MG63 (cell line): ENCODE data around the gene ERICH4. TPM values are rescaled to one million over a fixed set of nuclear protein-coding genes. Genes with fewer than 3 reads are reported as not detected.
"Not testable (repeated sequence)": the region's sequence is repeated elsewhere in the genome, so short reads cannot be mapped to it uniquely, and the experiment has no call there.

ENCODE experiments used
- DNase-seq: peaks from one replicate; pipeline ENCODE4 v3.0.0-alpha.2; 2020
- H3K27me3 ChIP-seq: fragments of 250-450 bp; sonication (Bioruptor Pico); 2 replicates; pipeline ENCODE4 v1.5.1; 2020; ENCODE audit warnings: mild to moderate bottlenecking, moderate library complexity
- H3K36me3 ChIP-seq: fragments of 250-450 bp; sonication (Bioruptor Pico); 2 replicates; pipeline ENCODE4 v1.5.1; 2020; ENCODE audit warnings: mild to moderate bottlenecking, moderate library complexity
- H3K4me3 ChIP-seq: fragments of 250-450 bp; sonication (Bioruptor Pico); 2 replicates; pipeline ENCODE4 v1.5.1; 2020; ENCODE audit warnings: mild to moderate bottlenecking, moderate library complexity
- H3K9me3 ChIP-seq: fragments of 250-450 bp; sonication (Bioruptor Pico); 2 replicates; pipeline ENCODE4 v1.5.1; 2020; ENCODE audit warnings: mild to moderate bottlenecking, moderate library complexity
- total RNA-seq: library from RNA; depleted of rRNA; stranded (reverse); fragments of >200 nt; shearing (Covaris generic); gene quantifications from 2 replicates; pipeline ENCODE4 v1.2.3, GENCODE V29; 2014; ENCODE audit warnings: low replicate concordance

ERICH4 gene
- total RNA-seq, 1 experiment from 2014 or later, result not detected

- DNase-seq, result no peak
- 0 out of 2 replicates have a peak, but pooled peaks cover 2% of the 10 kb centered on the region for H3K9me3 ChIP-seq
- peaks cover 28% of the 10 kb centered on the region for H3K27me3 ChIP-seq
- H3K4me3 ChIP-seq, result no peak overlapping the region
- no peaks in the 10 kb centered on the region for H3K36me3 ChIP-seq
These were observed 978 bp downstream of the ERICH4 start for GRCh38 chr19:41443813-41444455.

GRCh38 chr19:41445575-41445974 is 2.6 kb downstream of the ERICH4 start:
- no peak for DNase-seq
- 0 out of 2 replicates have a peak, but pooled peaks cover 2% of the 10 kb centered on the region for H3K9me3 ChIP-seq
- no peak overlapping the region for H3K4me3 ChIP-seq

GRCh38 chr19:41447732-41448332 is 4.9 kb downstream of the ERICH4 start:
- peaks cover 31% of the 10 kb centered on the region for H3K27me3 ChIP-seq
- H3K4me3 ChIP-seq, result no peak overlapping the region
- 0 out of 2 replicates have a peak, but pooled peaks cover 2% of the 10 kb centered on the region for H3K9me3 ChIP-seq
- no peak for DNase-seq
- no peaks in the 10 kb centered on the region for H3K36me3 ChIP-seq

More at GRCh38 chr19:41445575-41445974, 2.6 kb downstream of the ERICH4 start:
- no peaks in the 10 kb centered on the region for H3K36me3 ChIP-seq
- peaks cover 31% of the 10 kb centered on the region for H3K27me3 ChIP-seq

GRCh38 chr19:41449079-41449864 is 6.3 kb downstream of the ERICH4 start:
- H3K36me3 ChIP-seq, result no peaks in the 10 kb centered on the region
- H3K4me3 ChIP-seq, result no peak overlapping the region
- DNase-seq, result peak; percentile 68
- 0 out of 2 replicates have a peak, but pooled peaks cover 3% of the 10 kb centered on the region for H3K9me3 ChIP-seq
- H3K27me3 ChIP-seq, result peaks cover 28% of the 10 kb centered on the region

- DNase-seq, result no peak
- Histone ChIP-seq H3K27me3 (peaks cover 26% of the 10 kb centered on the region), H3K4me3 (no peak overlapping the region), H3K36me3 (no peaks in the 10 kb centered on the region), H3K9me3 (0 out of 2 replicates have a peak, but pooled peaks cover 5% of the 10 kb centered on the region)
These were observed 6.9 kb downstream of the ERICH4 start for GRCh38 chr19:41449865-41450178.

- Histone ChIP-seq H3K36me3 (no peaks in the 10 kb centered on the region), H3K9me3 (peaks cover 18% of the 10 kb centered on the region)
These were observed 9.8 kb downstream of the ERICH4 start for GRCh38 chr19:41452584-41453275.

GRCh38 chr19:41455936-41456335 is 13.0 kb downstream of the ERICH4 start:
- H3K4me3 ChIP-seq, result no peak overlapping the region
- H3K27me3 ChIP-seq, result peaks cover 30% of the 10 kb centered on the region
- DNase-seq, result no peak

More at GRCh38 chr19:41452584-41453275, 9.8 kb downstream of the ERICH4 start:
- no peak for DNase-seq
- no peak overlapping the region for H3K4me3 ChIP-seq
- peaks cover 17% of the 10 kb centered on the region; the same call in 1 of the 2 replicates for H3K27me3 ChIP-seq

GRCh38 chr19:41456342-41456918 is 13.5 kb downstream of the ERICH4 start:
- no peaks in the 10 kb centered on the region for H3K36me3 ChIP-seq
- DNase-seq, result no peak
- no peak overlapping the region for H3K4me3 ChIP-seq
- peaks cover 30% of the 10 kb centered on the region for H3K27me3 ChIP-seq
- peaks cover 18% of the 10 kb centered on the region for H3K9me3 ChIP-seq

More at GRCh38 chr19:41455936-41456335, 13.0 kb downstream of the ERICH4 start:
- Histone ChIP-seq H3K9me3 (peaks cover 18% of the 10 kb centered on the region), H3K36me3 (no peaks in the 10 kb centered on the region)

GRCh38 chr19:41457241-41457640 is 14.3 kb downstream of the ERICH4 start:
- no peaks in the 10 kb centered on the region for H3K36me3 ChIP-seq
- H3K4me3 ChIP-seq, result no peak overlapping the region
- H3K9me3 ChIP-seq, result peaks cover 18% of the 10 kb centered on the region
- peaks cover 37% of the 10 kb centered on the region for H3K27me3 ChIP-seq
- DNase-seq, result no peak

GRCh38 chr19:41462497-41462896 is 19.5 kb downstream of the ERICH4 start:
- H3K27me3 ChIP-seq, result peaks cover 68% of the 10 kb centered on the region
- H3K4me3 ChIP-seq, result no peak overlapping the region
- no peak for DNase-seq
- H3K36me3 ChIP-seq, result no peaks in the 10 kb centered on the region
- H3K9me3 ChIP-seq, result no peaks in the 10 kb centered on the region; the same call in 1 of the 2 replicates

- not testable (repeated sequence) for H3K9me3 ChIP-seq, DNase-seq, H3K4me3 ChIP-seq, H3K36me3 ChIP-seq
- peaks cover 70% of the 10 kb centered on the region for H3K27me3 ChIP-seq
These were observed 20.6 kb downstream of the ERICH4 start for GRCh38 chr19:41463257-41464256.

- DNase-seq, result no peak
- Histone ChIP-seq H3K4me3 (no peak overlapping the region), H3K9me3 (no peaks in the 10 kb centered on the region), H3K27me3 (peaks cover 51% of the 10 kb centered on the region), H3K36me3 (no peaks in the 10 kb centered on the region)
These were observed 33.6 kb downstream of the ERICH4 start for GRCh38 chr19:41476583-41476982.

GRCh38 chr19:41478171-41478570 is 35.2 kb downstream of the ERICH4 start:
- no peaks in the 10 kb centered on the region for H3K36me3 ChIP-seq
- H3K4me3 ChIP-seq, result no peak overlapping the region
- peaks cover 3% of the 10 kb centered on the region for H3K9me3 ChIP-seq
- no peak for DNase-seq
- peaks cover 51% of the 10 kb centered on the region for H3K27me3 ChIP-seq

GRCh38 chr19:41478875-41479756 is 36.2 kb downstream of the ERICH4 start:
- no peak for DNase-seq
- peaks cover 3% of the 10 kb centered on the region for H3K9me3 ChIP-seq
- no peaks in the 10 kb centered on the region for H3K36me3 ChIP-seq
- H3K27me3 ChIP-seq, result peaks cover 49% of the 10 kb centered on the region
- H3K4me3 ChIP-seq, result no peak overlapping the region
